PC-9 (cell line): ENCODE measurements around the gene CDCA3. TPM values are rescaled to one million over a fixed set of nuclear protein-coding genes. Genes with fewer than 3 reads are reported as not detected.

Experiments
- BruUV-seq: library from RNA; stranded (reverse); fragments of 400-500 nt; replicated peaks from 2 replicates; lab custom pipeline; 2021; lab: Mats Ljungman, UMichigan
- CTCF ChIA-PET: fragments of 300-600 bp; sonication (Branson Sonifier 250); formaldehyde crosslinking; loops from one replicate; lab custom pipeline; 2022; ENCODE audit warnings: antibody characterized with exemption; lab: Charles Lee
- POLR2A ChIA-PET: fragments of 300-600 bp; sonication (Branson Sonifier 250); formaldehyde crosslinking; loops from one replicate; lab custom pipeline; 2022; ENCODE audit warnings: antibody characterized with exemption; ENCODE audit not compliant: unreplicated experiment; lab: Charles Lee
- DNase-seq, 2 experiments: peaks; one replicate each; pipeline versions ENCODE4 v3.0.0 to v3.0.0-alpha.2; 2015 to 2022; ENCODE audit warnings: mixed read lengths in 1 of 2
- H2AFZ ChIP-seq: fragments of 200-600 bp; sonication (generic); 2 replicates; pipeline ENCODE4 v1.8.1; 2017; ENCODE audit warnings: antibody characterized with exemption
- H3F3A ChIP-seq: fragments of 200-600 bp; sonication (generic); 2 replicates; pipeline ENCODE4 v1.8.1; 2017; ENCODE audit warnings: antibody characterized with exemption, mild to moderate bottlenecking, low read depth; ENCODE audit not compliant: insufficient read depth
- H3K27ac ChIP-seq: fragments of 200-600 bp; sonication (generic); 2 replicates; pipeline ENCODE4 v1.6.1; 2016; ENCODE audit warnings: mixed run types
- H3K27me3 ChIP-seq: fragments of 200-600 bp; sonication (generic); 2 replicates; pipeline ENCODE4 v1.6.1; 2016; ENCODE audit warnings: low read depth, mixed run types; ENCODE audit not compliant: insufficient read depth
- H3K36me3 ChIP-seq: fragments of 200-600 bp; sonication (generic); 2 replicates; pipeline ENCODE4 v1.6.1; 2016; ENCODE audit warnings: low read depth, mixed run types
- H3K4me1 ChIP-seq: fragments of 200-600 bp; sonication (generic); replicated peaks from 2 replicates; pipeline ENCODE4 v1.6.1; 2016; ENCODE audit warnings: mixed run types; ENCODE audit not compliant: insufficient read depth
- H3K4me2 ChIP-seq: fragments of 200-600 bp; sonication (generic); 2 replicates; pipeline ENCODE4 v1.6.1; 2017; ENCODE audit warnings: mixed run types
- H3K4me3 ChIP-seq: fragments of 200-600 bp; sonication (generic); 2 replicates; pipeline ENCODE4 v1.6.1; 2016; ENCODE audit warnings: mixed run types
- H3K79me2 ChIP-seq: fragments of 200-600 bp; sonication (generic); 2 replicates; pipeline ENCODE4 v1.6.1; 2017; ENCODE audit warnings: low read depth, mixed run types
- H3K9me2 ChIP-seq: fragments of 200-600 bp; sonication (generic); 2 replicates; pipeline ENCODE4 v1.8.1; 2017; ENCODE audit warnings: mild to moderate bottlenecking; ENCODE audit not compliant: insufficient read depth
- H3K9me3 ChIP-seq: fragments of 200-600 bp; sonication (generic); 2 replicates; pipeline ENCODE4 v1.8.1; 2016; ENCODE audit warnings: low read depth; ENCODE audit not compliant: insufficient read depth
- H4K20me1 ChIP-seq: fragments of 200-600 bp; sonication (generic); 2 replicates; pipeline ENCODE4 v1.8.1; 2017; ENCODE audit not compliant: insufficient read depth
- CTCF ChIP-seq: fragments of 200-600 bp; sonication (generic); conservative IDR thresholded peaks from 2 replicates; pipeline ENCODE4 v1.6.1; 2017; ENCODE audit warnings: mixed run types, antibody characterized with exemption, mild to moderate bottlenecking, moderate library complexity
- EZH2 ChIP-seq: fragments of 200-600 bp; sonication (generic); IDR thresholded peaks from 2 replicates; pipeline ENCODE4 v1.8.0; 2017; ENCODE audit warnings: antibody characterized with exemption, low read depth
- intact Hi-C: fragments of 100-400 bp; cut with micrococcal nuclease; formaldehyde crosslinking; loops from one replicate; pipeline ENCODE4 v1.10.0; 2022; ENCODE audit not compliant: unreplicated experiment
- total RNA-seq: library from RNA; stranded (reverse); gene quantifications from 2 replicates; pipeline ENCODE4 v1.2.3, GENCODE V29; 2021

The CDCA3 gene
- total RNA-seq, 1 experiment from 2014 or later, result 125 TPM

GRCh38 chr12:6831450-6831995 lies 19.6 kb downstream of the CDCA3 start:
- no peaks in the 10 kb centered on the region for H3K4me1 ChIP-seq
- POLR2A ChIA-PET, result interaction anchor here (0.5 kb wide), 1 partner anchor 23 kb away, joined by 3 read pairs; no protein-coding TSS in a partner anchor
- CTCF ChIA-PET, result interaction anchor here (0.6 to 0.7 kb wide), 2 partner anchors 140 to 299 kb away, joined by 6 to 7 read pairs; no protein-coding TSS in a partner anchor
- no peaks in the 10 kb centered on the region for H3K9me2 ChIP-seq
- no peaks in the 10 kb centered on the region for H3K9me3 ChIP-seq
- no peaks in the 10 kb centered on the region for H3F3A ChIP-seq
- H2AFZ ChIP-seq, result no peak overlapping the region
- no peaks in the 10 kb centered on the region for H3K36me3 ChIP-seq
- no peaks in the 10 kb centered on the region for H3K79me2 ChIP-seq
- no peak overlapping the region for H3K27ac ChIP-seq
- TF ChIP-seq CTCF, result no peak
- TF ChIP-seq EZH2, result no peak
- H3K4me2 ChIP-seq, result no peak overlapping the region
- no TSS peak for BruUV-seq
- H4K20me1 ChIP-seq, result no peaks in the 10 kb centered on the region
- DNase-seq, result no peak
- H3K4me3 ChIP-seq, result no peak overlapping the region
- intact Hi-C loops, result no loop called here
- H3K27me3 ChIP-seq, result peaks cover 63% of the 10 kb centered on the region

GRCh38 chr12:6830999-6831398 lies 20.1 kb downstream of the CDCA3 start:
- BruUV-seq, result no TSS peak
- Histone ChIP-seq H3K9me2 (no peaks in the 10 kb centered on the region), H3K9me3 (no peaks in the 10 kb centered on the region), H2AFZ (no peak overlapping the region), H3K4me1 (no peaks in the 10 kb centered on the region), H4K20me1 (no peaks in the 10 kb centered on the region), H3F3A (no peaks in the 10 kb centered on the region), H3K4me2 (no peak overlapping the region), H3K79me2 (no peaks in the 10 kb centered on the region), H3K36me3 (no peaks in the 10 kb centered on the region), H3K27ac (no peak overlapping the region), H3K4me3 (no peak overlapping the region), H3K27me3 (peaks cover 69% of the 10 kb centered on the region)
- intact Hi-C loops, result no loop called here
- ChIA-PET POLR2A (interaction anchor here (0.6 kb wide), 1 partner anchor 20 kb away, joined by 4 read pairs; the partner anchor contains the start of gene CDCA3), CTCF (interaction anchor here (0.6 to 0.7 kb wide), 2 partner anchors 64 to 299 kb away, joined by 3 to 7 read pairs; no protein-coding TSS in a partner anchor)
- DNase-seq, result no peak
- TF ChIP-seq EZH2 (no peak), CTCF (no peak)

- ChIA-PET POLR2A (interaction anchor here (0.6 kb wide), 1 partner anchor 21 kb away, joined by 4 read pairs; the partner anchor contains the start of gene CDCA3), CTCF (interaction anchor here (0.6 kb wide), 1 partner anchor 63 kb away, joined by 3 read pairs; no protein-coding TSS in a partner anchor)
- Histone ChIP-seq H3F3A (no peaks in the 10 kb centered on the region), H3K4me2 (no peak overlapping the region), H3K4me3 (no peak overlapping the region), H2AFZ (no peak overlapping the region), H3K4me1 (no peaks in the 10 kb centered on the region), H3K36me3 (no peaks in the 10 kb centered on the region), H3K9me2 (no peaks in the 10 kb centered on the region), H4K20me1 (no peaks in the 10 kb centered on the region), H3K9me3 (no peaks in the 10 kb centered on the region), H3K27ac (no peak overlapping the region), H3K27me3 (peaks cover 73% of the 10 kb centered on the region), H3K79me2 (no peaks in the 10 kb centered on the region)
- intact Hi-C loops, result no loop called here
- no peak for DNase-seq
- BruUV-seq, result no TSS peak
- TF ChIP-seq CTCF, result no peak
- TF ChIP-seq EZH2, result no peak
Measured at GRCh38 chr12:6830286-6830890, 20.7 kb downstream of the CDCA3 start.
